Breast epithelium (tissue), 3 donors: ENCODE results near the gene FGF21.

ENCODE experiments used
- CTCF ChIP-seq, 3 donors: fragments of 450-650 bp; IDR thresholded peaks; one replicate each; pipeline ENCODE4 v1.5.1; 2016 to 2017; ENCODE audit warnings: antibody characterized with exemption in 3 of 3, mild to moderate bottlenecking in 3 of 3, moderate library complexity in 3 of 3
- POLR2A ChIP-seq: fragments of 450-650 bp; IDR thresholded peaks from one replicate; pipeline ENCODE4 v1.6.1; 2016; ENCODE audit warnings: antibody characterized with exemption, mild to moderate bottlenecking, moderate library complexity
- POLR2AphosphoS5 ChIP-seq, 3 donors: sonication (generic); formaldehyde crosslinking; IDR thresholded peaks; one replicate each; pipeline ENCODE4 v1.6.1; 2017; ENCODE audit warnings: antibody characterized with exemption in 3 of 3

GRCh38 chr19:48770266-48770665 is 14.9 kb downstream of the FGF21 start:
- no peak for TF ChIP-seq POLR2AphosphoS5 (IDR thresholded peaks at IDR 0.05)
- TF ChIP-seq CTCF (IDR thresholded peaks at IDR 0.05) = no peak
- TF ChIP-seq POLR2A = no peak
